Dermis lymphatic vessel endothelial cell (primary cell): ENCODE results near the gene TBL1Y. TPM values are rescaled to one million over a fixed set of nuclear protein-coding genes. Genes with fewer than 3 reads are reported as not detected.

ENCODE experiments used
- total RNA-seq: library from RNA; depleted of rRNA; stranded (reverse); fragments of >200 nt; gene quantifications from 2 replicates; pipeline ENCODE4 v1.2.1, GENCODE V29; 2014

The TBL1Y gene
- total RNA-seq, result not detected in 2 replicates

DNA sequence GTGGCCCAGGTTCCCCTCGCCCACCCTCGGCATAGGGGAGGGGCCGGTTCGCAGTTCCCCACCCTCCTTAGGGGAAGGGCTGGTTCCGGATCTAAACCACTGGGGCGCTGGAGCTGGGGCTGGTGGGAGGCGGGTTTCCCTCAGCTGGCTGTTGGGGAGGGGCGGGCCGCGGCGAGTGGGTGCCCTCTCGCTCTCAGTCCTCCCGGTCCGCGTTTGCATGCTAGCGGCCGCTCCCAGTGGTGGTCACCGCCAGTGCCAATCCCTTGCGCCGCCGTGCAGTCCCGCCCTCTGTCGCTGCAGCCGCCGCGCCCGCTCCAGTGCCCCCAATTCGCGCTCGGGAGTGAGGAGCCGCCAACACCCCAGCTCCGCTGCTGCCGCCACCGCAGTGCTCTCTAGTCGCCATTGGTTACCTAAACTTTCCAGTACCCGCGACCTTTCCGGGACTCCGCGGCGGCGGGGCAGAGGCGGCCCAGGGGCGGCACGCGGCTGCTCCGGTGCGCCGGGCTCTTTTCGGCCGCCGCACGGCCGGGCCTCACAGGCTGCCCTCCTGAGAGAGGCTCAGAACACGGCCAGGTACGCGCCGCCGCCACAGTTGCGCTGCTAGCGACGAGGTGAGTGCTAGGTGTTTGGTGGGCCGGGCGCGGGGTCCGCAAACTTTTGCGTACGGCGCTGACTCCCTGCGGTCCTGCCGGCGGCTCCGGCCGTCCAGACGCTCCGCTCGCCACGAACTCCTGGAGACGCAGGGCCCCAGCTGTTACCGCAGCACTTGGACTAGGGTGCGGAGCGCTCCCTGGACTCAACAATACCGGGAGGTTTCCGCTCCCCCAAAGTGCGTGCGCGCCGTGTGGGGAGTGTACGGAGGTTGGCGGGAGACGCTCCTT, at the start of gene TBL1Y:
Gene TBL1Y, plus strand, starts transcription at position 326 of the 881 bp plus-strand sequence. CDS start 114,388 bp downstream, outside the sequence.

DNA sequence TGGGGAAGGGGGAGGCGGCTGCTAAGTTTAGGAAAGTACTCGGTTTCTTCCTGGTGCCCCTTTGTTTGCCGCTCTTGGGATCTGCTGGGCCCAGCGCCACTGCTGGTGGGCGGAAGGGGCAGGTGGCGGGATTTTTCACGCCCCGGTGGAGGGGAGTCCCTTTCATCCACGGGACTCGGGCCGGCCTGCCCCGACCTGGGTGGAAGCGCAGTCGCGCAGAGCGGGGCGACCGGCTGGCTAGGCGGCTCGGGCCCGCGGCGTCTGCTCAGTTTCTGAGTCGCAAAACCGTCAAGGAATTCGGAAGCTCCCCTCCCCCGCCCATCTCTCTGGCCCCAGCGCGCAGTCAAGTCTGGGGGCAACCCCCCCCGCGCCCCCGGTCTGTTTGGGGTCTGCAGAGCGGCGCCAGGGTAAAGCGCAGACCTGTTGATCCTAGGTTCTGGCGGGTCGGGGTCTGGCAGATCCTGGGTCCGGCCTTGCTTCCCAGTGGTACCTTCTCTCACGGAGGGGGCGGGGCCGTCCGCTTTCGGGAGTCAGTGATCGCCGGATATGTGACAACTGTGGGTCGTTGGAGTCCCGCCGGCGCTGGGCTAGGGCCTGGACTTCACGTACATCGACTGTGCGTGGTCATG, 870 bp downstream of the TBL1Y start, which contains the start of gene AMELY:
Gene AMELY, minus strand, starts transcription at position 500 of the 629 bp plus-strand sequence. CDS start 39,144 bp downstream, outside the sequence.

Other genes starting within 250 kb of the TBL1Y start
- gene AMELY, start 1.1 kb downstream of the TBL1Y start, total RNA-seq, result not detected in 2 replicates